Activated naive CD4-positive, alpha-beta T cell treated with anti-CD3 and anti-CD28 coated beads for 36 hours (primary cell): ENCODE data around the gene PCDHA10. TPM values are rescaled to one million over a fixed set of nuclear protein-coding genes. Genes with fewer than 3 reads are reported as not detected.

Experiments
- CTCF ChIA-PET: fragments of 350-600 bp; sonication (Branson Sonifier 250); formaldehyde crosslinking; loops from one replicate; lab custom pipeline; 2021; ENCODE audit warnings: antibody characterized with exemption; lab: Charles Lee
- DNase-seq: peaks from one replicate; pipeline ENCODE4 v3.0.0-alpha.2; 2020
- H3K27ac Mint-ChIP-seq: one replicate; pipeline ENCODE4 v1.8.0; 2021; ENCODE audit warnings: mild to moderate bottlenecking, mixed read lengths
- H3K27me3 Mint-ChIP-seq: one replicate; pipeline ENCODE4 v1.8.0; 2021; ENCODE audit warnings: low read depth, mixed read lengths
- H3K36me3 Mint-ChIP-seq: one replicate; pipeline ENCODE4 v1.8.0; 2021; ENCODE audit warnings: low read depth, mixed read lengths
- H3K4me1 Mint-ChIP-seq: one replicate; pipeline ENCODE4 v1.8.0; 2021; ENCODE audit warnings: low read depth, mixed read lengths
- H3K4me3 Mint-ChIP-seq: one replicate; pipeline ENCODE4 v1.8.0; 2021; ENCODE audit warnings: mild to moderate bottlenecking, moderate library complexity, mixed read lengths
- H3K9me3 Mint-ChIP-seq: one replicate; pipeline ENCODE4 v1.8.0; 2021; ENCODE audit warnings: mixed read lengths
- intact Hi-C: fragments of 100-400 bp; cut with micrococcal nuclease; formaldehyde crosslinking; loops from one replicate; pipeline ENCODE4 v1.15.1; 2023
- total RNA-seq, 2 experiments: library from RNA; stranded (reverse); gene quantifications; one replicate each; pipeline ENCODE4 v1.2.3, GENCODE V29; 2021

The PCDHA10 gene
- total RNA-seq, 2 experiments from 2014 or later: not detected

GRCh38 chr5:140882591-140882899 lies 26.8 kb downstream of the PCDHA10 start:
- no peak overlapping the region for H3K4me3 Mint-ChIP-seq
- intact Hi-C loops: loop anchor here (2.0 kb wide), 1 partner anchor 158 kb away; no protein-coding TSS in a partner anchor
- H3K36me3 Mint-ChIP-seq: peaks cover 10% of the 10 kb centered on the region
- peaks cover 33% of the 10 kb centered on the region for H3K27me3 Mint-ChIP-seq
- DNase-seq: no peak
- H3K9me3 Mint-ChIP-seq: peaks cover 18% of the 10 kb centered on the region
- peak overlapping the region; percentile 50 for H3K27ac Mint-ChIP-seq
- H3K4me1 Mint-ChIP-seq: no peaks in the 10 kb centered on the region
- CTCF ChIA-PET: no interaction called here

- Mint-ChIP-seq H3K9me3 (peaks cover 18% of the 10 kb centered on the region), H3K36me3 (peaks cover 10% of the 10 kb centered on the region), H3K27ac (no peak overlapping the region), H3K4me3 (no peak overlapping the region), H3K27me3 (peaks cover 34% of the 10 kb centered on the region), H3K4me1 (no peaks in the 10 kb centered on the region)
- no peak for DNase-seq
- intact Hi-C loops: loop anchor here (2.0 kb wide), 1 partner anchor 157 kb away; no protein-coding TSS in a partner anchor
- CTCF ChIA-PET: no interaction called here
Measured at GRCh38 chr5:140883373-140883772, 27.7 kb downstream of the PCDHA10 start.

- Mint-ChIP-seq H3K4me1 (no peaks in the 10 kb centered on the region), H3K36me3 (peaks cover 10% of the 10 kb centered on the region), H3K27ac (no peak overlapping the region), H3K27me3 (peaks cover 33% of the 10 kb centered on the region), H3K9me3 (peaks cover 18% of the 10 kb centered on the region), H3K4me3 (no peak overlapping the region)
- CTCF ChIA-PET: no interaction called here
- DNase-seq: no peak
- intact Hi-C loops: loop anchor here (2.0 kb wide), 1 partner anchor 157 kb away; no protein-coding TSS in a partner anchor
Measured at GRCh38 chr5:140883927-140884697, 28.4 kb downstream of the PCDHA10 start.

DNA sequence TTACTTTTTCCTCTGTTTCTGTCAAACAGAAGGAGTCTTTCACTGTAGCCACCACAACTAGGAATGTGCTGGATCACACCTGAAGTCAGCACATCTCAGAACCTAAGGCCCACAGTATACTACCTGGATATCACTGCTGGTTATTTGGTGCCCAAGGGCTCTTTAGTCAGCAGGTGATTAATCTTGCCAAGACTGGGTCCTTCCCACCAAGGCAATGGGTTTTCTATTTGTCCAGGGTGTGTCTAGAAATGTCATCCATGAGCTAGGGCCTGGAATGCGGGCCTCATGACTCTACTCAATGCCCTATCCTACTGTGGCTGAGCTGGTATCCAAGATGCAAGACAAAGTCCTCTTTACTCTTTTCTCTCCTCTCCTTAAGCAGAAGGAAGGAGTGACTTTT lies 60.6 kb downstream of the PCDHA10 start:
- CTCF ChIA-PET: no interaction called here
- Mint-ChIP-seq H3K9me3 (peaks cover 5% of the 10 kb centered on the region), H3K4me1 (no peaks in the 10 kb centered on the region), H3K27me3 (peaks cover 10% of the 10 kb centered on the region), H3K4me3 (no peak overlapping the region), H3K27ac (no peak overlapping the region), H3K36me3 (no peaks in the 10 kb centered on the region)
- intact Hi-C loops: no loop called here
- no peak for DNase-seq

Other genes with a start within 250 kb of the PCDHA10 start
- under 1 TPM; 0.14 to 0.20 TPM for gene CD14, start 222.7 kb upstream of the PCDHA10 start, total RNA-seq
- gene TMCO6, start 216.4 kb upstream of the PCDHA10 start, total RNA-seq: 10 to 100 TPM; 29.0 to 29.5 TPM
- 10 to 100 TPM; 71.4 to 76.4 TPM for gene NDUFA2, start 208.3 kb upstream of the PCDHA10 start, total RNA-seq
- 10 to 100 TPM; 82.9 to 93.1 TPM for gene IK, start 208.1 kb upstream of the PCDHA10 start, total RNA-seq
- gene WDR55, start 191.0 kb upstream of the PCDHA10 start, total RNA-seq: 10 to 100 TPM; 18.9 to 19.8 TPM
- 1 to 10 TPM; 1.7 to 1.9 TPM for gene DND1, start 182.3 kb upstream of the PCDHA10 start, total RNA-seq
- 10 to 100 TPM; 69.0 to 74.8 TPM for gene HARS1, start 164.5 kb upstream of the PCDHA10 start, total RNA-seq
- gene HARS2, start 164.4 kb upstream of the PCDHA10 start, total RNA-seq: 10 to 100 TPM; 27.4 to 29.3 TPM
- 10 to 100 TPM; 52.9 to 58.8 TPM for gene ZMAT2, start 155.4 kb upstream of the PCDHA10 start, total RNA-seq
- not detected for gene PCDHA1, start 69.8 kb upstream of the PCDHA10 start, total RNA-seq
- gene PCDHA2, start 61.0 kb upstream of the PCDHA10 start, total RNA-seq: not detected
- not detected for gene PCDHA3, start 54.8 kb upstream of the PCDHA10 start, total RNA-seq
- gene PCDHA4, start 48.8 kb upstream of the PCDHA10 start, total RNA-seq: not detected
- gene PCDHA5, start 34.3 kb upstream of the PCDHA10 start, total RNA-seq: not detected
- not detected for gene PCDHA6, start 27.9 kb upstream of the PCDHA10 start, total RNA-seq
- gene PCDHA7, start 21.6 kb upstream of the PCDHA10 start, total RNA-seq: not detected
- not detected for gene PCDHA8, start 14.7 kb upstream of the PCDHA10 start, total RNA-seq
- not detected for gene PCDHA9, start 7.5 kb upstream of the PCDHA10 start, total RNA-seq
- gene PCDHA11, start 13.1 kb downstream of the PCDHA10 start, total RNA-seq: not detected
- gene PCDHA12, start 19.4 kb downstream of the PCDHA10 start, total RNA-seq: not detected
- not detected for gene PCDHA13, start 26.2 kb downstream of the PCDHA10 start, total RNA-seq
- not detected for gene PCDHAC1, start 70.4 kb downstream of the PCDHA10 start, total RNA-seq
- gene PCDHAC2, start 110.6 kb downstream of the PCDHA10 start, total RNA-seq: not detected
- not detected for gene PCDHB1, start 195.5 kb downstream of the PCDHA10 start, total RNA-seq
- not detected for gene PCDHB2, start 238.7 kb downstream of the PCDHA10 start, total RNA-seq
- not detected for gene PCDHB3, start 244.6 kb downstream of the PCDHA10 start, total RNA-seq